SK-N-SH (cell line): ENCODE measurements around the gene CNPPD1. TPM values are rescaled to one million over a fixed set of nuclear protein-coding genes. Genes with fewer than 3 reads are reported as not detected.

Experiments used
- CTCF ChIA-PET: fragments of 300-600, 350-600 bp; formaldehyde crosslinking; extraction: SDS; loops from one replicate; lab custom pipeline; 2021; lab: Yijun Ruan, JAX
- POLR2A ChIA-PET: fragments of 350-600 bp; sonication (Branson Sonifier 250); formaldehyde crosslinking; extraction: SDS; loops from one replicate; lab custom pipeline; 2020; ENCODE audit warnings: antibody characterized with exemption, inconsistent platforms; lab: Yijun Ruan, JAX
- DNase-seq: peaks from one replicate; pipeline ENCODE4 v3.0.0; 2012
- H2AFZ ChIP-seq: fragments of 200-600 bp; sonication (generic); 2 replicates; pipeline ENCODE4 v1.8.1; 2016; ENCODE audit warnings: antibody characterized with exemption, mild to moderate bottlenecking, low read depth
- H3F3A ChIP-seq: fragments of 200-600 bp; sonication (generic); replicated peaks from 2 replicates; pipeline ENCODE3; 2016; ENCODE audit warnings: antibody characterized with exemption, mild to moderate bottlenecking; ENCODE audit not compliant: insufficient read depth
- H3K27ac ChIP-seq, 2 experiments: fragments of 200-500 bp in 1 of 2; fragments of 200-600 bp in 1 of 2; sonication (Bioruptor generic) in 1 of 2; sonication (generic), shearing (Covaris generic) in 1 of 2; 2 replicates each; pipeline versions ENCODE4 v1.5.1 to v1.6.1; 2014 to 2016; ENCODE audit warnings: low read depth in 2 of 2, inconsistent platforms in 1 of 2, low read length in 1 of 2, mild to moderate bottlenecking in 1 of 2, mixed read lengths in 1 of 2
- H3K27me3 ChIP-seq: fragments of 200-600 bp; sonication (generic), shearing (Covaris generic); 2 replicates; pipeline ENCODE4 v1.6.1; 2016; ENCODE audit warnings: mixed run types; ENCODE audit not compliant: insufficient read depth
- H3K36me3 ChIP-seq, 2 experiments: fragments of 200-500 bp in 1 of 2; fragments of 200-600 bp in 1 of 2; sonication (Bioruptor generic) in 1 of 2; sonication (generic) in 1 of 2; replicated peaks in 1 of 2; 2 replicates each; pipeline versions ENCODE3 to v1.5.1; 2014 to 2016; ENCODE audit warnings: low read length in 1 of 2, mild to moderate bottlenecking in 1 of 2; ENCODE audit not compliant: insufficient read depth in 2 of 2, control insufficient read depth in 1 of 2
- H3K4me1 ChIP-seq, 2 experiments: fragments of 200-500 bp in 1 of 2; fragments of 200-600 bp in 1 of 2; sonication (Bioruptor generic) in 1 of 2; sonication (generic), shearing (Covaris generic) in 1 of 2; 2 replicates each; pipeline versions ENCODE4 v1.5.1 to v1.6.1; 2014 to 2016; ENCODE audit warnings: low read depth in 1 of 2, low read length in 1 of 2, mixed run types in 1 of 2; ENCODE audit not compliant: insufficient read depth in 2 of 2, control insufficient read depth in 1 of 2
- H3K4me2 ChIP-seq: fragments of 200-600 bp; sonication (generic), shearing (Covaris generic); 2 replicates; pipeline ENCODE4 v1.6.1; 2017; ENCODE audit warnings: mixed run types
- H3K4me3 ChIP-seq, 2 experiments: fragments of 200-500 bp in 1 of 2; fragments of 200-600 bp in 1 of 2; sonication (Bioruptor generic) in 1 of 2; sonication (generic), shearing (Covaris generic) in 1 of 2; 2 replicates each; pipeline versions ENCODE4 v1.5.1 to v1.8.1; 2014 to 2016; ENCODE audit warnings: low read depth in 2 of 2, inconsistent platforms in 1 of 2, low read length in 1 of 2, mild to moderate bottlenecking in 1 of 2, mixed read lengths in 1 of 2, moderate library complexity in 1 of 2
- H3K79me2 ChIP-seq: fragments of 200-600 bp; sonication (generic); 2 replicates; pipeline ENCODE4 v1.8.1; 2017; ENCODE audit warnings: mild to moderate bottlenecking; ENCODE audit not compliant: insufficient read depth
- H3K9ac ChIP-seq: fragments of 200-600 bp; sonication (generic); 2 replicates; pipeline ENCODE4 v1.6.1; 2017; ENCODE audit warnings: mixed run types
- H3K9me2 ChIP-seq: fragments of 200-600 bp; sonication (generic); 2 replicates; pipeline ENCODE4 v1.6.1; 2017; ENCODE audit warnings: mixed run types
- H3K9me3 ChIP-seq: fragments of 200-600 bp; sonication (generic); 2 replicates; pipeline ENCODE4 v1.6.1; 2017; ENCODE audit warnings: mixed run types, mild to moderate bottlenecking, moderate library complexity
- H4K20me1 ChIP-seq: fragments of 200-600 bp; sonication (generic); 2 replicates; pipeline ENCODE4 v1.6.1; 2017; ENCODE audit warnings: mild to moderate bottlenecking, mixed run types; ENCODE audit not compliant: insufficient read depth
- EZH2phosphoT487 ChIP-seq: fragments of 200-600 bp; sonication (generic); IDR thresholded peaks from 2 replicates; pipeline ENCODE4 v1.6.1; 2017; ENCODE audit warnings: low read depth, mixed run types, mild to moderate bottlenecking, antibody characterized with exemption, moderate library complexity, borderline replicate concordance
- FOSL2 ChIP-seq: IDR thresholded peaks from 2 replicates; pipeline ENCODE4 v1.4.0; 2012; ENCODE audit warnings: low read depth, mild to moderate bottlenecking, moderate library complexity, borderline replicate concordance
- FOXM1 ChIP-seq: IDR thresholded peaks from 2 replicates; pipeline ENCODE4 v1.4.0; 2012; ENCODE audit warnings: low read depth, mild to moderate bottlenecking
- GABPA ChIP-seq: IDR thresholded peaks from 2 replicates; pipeline ENCODE4 v1.4.0; 2012; ENCODE audit warnings: low read depth, mild to moderate bottlenecking
- JUND ChIP-seq: IDR thresholded peaks from 2 replicates; pipeline ENCODE4 v1.4.0; 2012
- MAX ChIP-seq: IDR thresholded peaks from 2 replicates; pipeline ENCODE4 v1.4.0; 2012; ENCODE audit warnings: low read depth
- NRF1 ChIP-seq: IDR thresholded peaks from 2 replicates; pipeline ENCODE4 v1.6.1; 2012; ENCODE audit warnings: low read depth, mild to moderate bottlenecking, low read length
- POLR2AphosphoS5 ChIP-seq: IDR thresholded peaks from 2 replicates; pipeline ENCODE4 v1.6.1; 2012; ENCODE audit warnings: low read depth, low read length
- RAD21 ChIP-seq: IDR thresholded peaks from 2 replicates; pipeline ENCODE4 v1.6.1; 2012; ENCODE audit warnings: mild to moderate bottlenecking, low read length
- RCOR1 ChIP-seq: fragments of 150-350 bp; IDR thresholded peaks from 2 replicates; pipeline ENCODE4 v1.6.1; 2017; ENCODE audit warnings: antibody characterized with exemption, low read length
- RFX5 ChIP-seq: IDR thresholded peaks from 2 replicates; pipeline ENCODE4 v1.6.1; 2012; ENCODE audit warnings: mild to moderate bottlenecking, improper control_type of control experiment, low read length
- RXRA ChIP-seq: IDR thresholded peaks from 2 replicates; pipeline ENCODE4 v1.4.0; 2012; ENCODE audit warnings: low read depth, mild to moderate bottlenecking, borderline replicate concordance
- TAF1 ChIP-seq: IDR thresholded peaks from 2 replicates; pipeline ENCODE4 v1.6.1; 2012; ENCODE audit warnings: low read depth, mild to moderate bottlenecking, low read length, moderate library complexity, borderline replicate concordance
- TCF12 ChIP-seq: IDR thresholded peaks from 2 replicates; pipeline ENCODE4 v1.4.0; 2012
- USF2 ChIP-seq: fragments of 150-350 bp; IDR thresholded peaks from 2 replicates; pipeline ENCODE4 v1.6.1; 2017; ENCODE audit warnings: antibody characterized with exemption, low read length, low read depth, borderline replicate concordance
- YY1 ChIP-seq: IDR thresholded peaks from 2 replicates; pipeline ENCODE4 v1.4.0; 2012; ENCODE audit warnings: low read depth, mild to moderate bottlenecking
- ZBTB33 ChIP-seq: IDR thresholded peaks from 2 replicates; pipeline ENCODE4 v1.4.0; 2012; ENCODE audit warnings: low read depth, borderline replicate concordance
- WGBS: methylation state at CpG from one replicate; pipeline ENCODE4 v1.1.6; 2017; ENCODE audit warnings: low lambda C conversion rate; 5-methylcytosine and 5-hydroxymethylcytosine counted together
- polyA plus RNA-seq, 3 experiments: library from polyadenylated mRNA; depleted of rRNA; stranded (reverse); fragments of >200 nt; gene quantifications; 2 replicates each; pipeline ENCODE4 v1.2.3, GENCODE V29; 2012

The CNPPD1 gene
- polyA plus RNA-seq, 1 of the 3 experiments (the other 2 are of a cell fraction), result 75.9 TPM

- Histone ChIP-seq H3K36me3 (peaks cover 18 to 49% of the 10 kb centered on the region in 2 experiments), H3K27ac (no peak overlapping the region), H3K9me2 (no peaks in the 10 kb centered on the region), H3K4me3 (no peak overlapping the region), H3K9ac (no peak overlapping the region), H3K9me3 (no peaks in the 10 kb centered on the region), H3F3A (peaks cover 12% of the 10 kb centered on the region), H3K27me3 (no peaks in the 10 kb centered on the region), H3K79me2 (no peaks in the 10 kb centered on the region), H4K20me1 (no peaks in the 10 kb centered on the region), H3K4me2 (no peak overlapping the region), H3K4me1 (peaks cover 13 to 20% of the 10 kb centered on the region in 2 experiments; a peak in 3 of 4 replicates), H2AFZ (no peak overlapping the region)
- 96% methylated on average over 24 of the region's 24 CpGs for WGBS
- CTCF ChIA-PET, result interaction anchor here (1.2 to 1.8 kb wide), 4 partner anchors 34 to 85 kb away, joined by 3 to 4 read pairs (median 4); partner anchors contain the start of gene CNPPD1
- DNase-seq, result no peak
- TF ChIP-seq RCOR1, result no peak
- no peak for TF ChIP-seq RFX5
- no peak for TF ChIP-seq POLR2AphosphoS5
- TF ChIP-seq GABPA, result no peak
- TF ChIP-seq FOXM1, result no peak
- POLR2A ChIA-PET, result no interaction called here
Measured at GRCh38 chr2:219210196-219210885, 33.6 kb upstream of the CNPPD1 start.

GRCh38 chr2:219209236-219210195, 32.8 kb upstream of the CNPPD1 start:
- Histone ChIP-seq H3K36me3 (peaks cover 13 to 43% of the 10 kb centered on the region in 2 experiments), H3K4me2 (no peak overlapping the region), H3K9ac (no peak overlapping the region), H3K27me3 (no peaks in the 10 kb centered on the region), H2AFZ (no peak overlapping the region), H3K9me2 (no peaks in the 10 kb centered on the region), H3F3A (peaks cover 15% of the 10 kb centered on the region), H4K20me1 (no peaks in the 10 kb centered on the region), H3K9me3 (no peaks in the 10 kb centered on the region)
- TF ChIP-seq NRF1 (no peak), JUND (no peak), POLR2AphosphoS5 (no peak), MAX (no peak), RFX5 (no peak), USF2 (no peak), RAD21 (no peak), GABPA (no peak), TCF12 (no peak), TAF1 (no peak), EZH2phosphoT487 (no peak), ZBTB33 (no peak), FOXM1 (no peak), FOSL2 (no peak), YY1 (no peak), RXRA (no peak)
- TF ChIP-seq, all 33 proteins: peak for 0
- ChIA-PET POLR2A (interaction anchor here (4.6 kb wide), 1 partner anchor 8 kb away, joined by 52 read pairs; the partner anchor contains the start of gene ABCB6), CTCF (interaction anchor here (1.2 to 4.0 kb wide), 4 partner anchors 8 to 86 kb away, joined by 3 to 26 read pairs (median 4); partner anchors contain the start of gene ABCB6)
- 86% methylated on average over 14 of the region's 18 CpGs for WGBS
- no peak for DNase-seq
- H3K79me2 ChIP-seq, result no peaks in the 10 kb centered on the region
- H3K27ac ChIP-seq, result no peak overlapping the region
- H3K4me1 ChIP-seq, result peaks cover 13 to 20% of the 10 kb centered on the region in 2 experiments; a peak in 3 of 4 replicates
- H3K4me3 ChIP-seq, result no peak overlapping the region
